Lower leg skin (tissue), 4 donors: ENCODE results near the gene COMMD1. TPM values are rescaled to one million over a fixed set of nuclear protein-coding genes. Genes with fewer than 3 reads are reported as not detected.

Experiments used
- DNase-seq, 2 donors: peaks; one replicate each; pipeline ENCODE4 v3.0.0-alpha.2; 2019; ENCODE audit warnings: low spot score in 2 of 2
- H3K4me3 ChIP-seq: fragments of 200-600 bp; sonication (generic); 2 replicates; pipeline ENCODE4 v1.5.1; 2017; ENCODE audit warnings: mild to moderate bottlenecking, low read depth; ENCODE audit not compliant: poor library complexity, severe bottlenecking
- POLR2A ChIP-seq, 2 donors: fragments of 450-650 bp; IDR thresholded peaks; one replicate each; pipeline ENCODE4 v1.6.1; 2016 to 2017; ENCODE audit warnings: antibody characterized with exemption in 2 of 2, mild to moderate bottlenecking in 1 of 2, moderate library complexity in 1 of 2
- WGBS, 2 donors: methylation state at CpG; one replicate each; pipeline ENCODE4 v1.1.5; 2018; 5-methylcytosine and 5-hydroxymethylcytosine counted together
- intact Hi-C: fragments of 100-400 bp; cut with DNase I; formaldehyde crosslinking; loops from one replicate; pipeline ENCODE4 v1.15.0; 2023; ENCODE audit warnings: low total_unique reads
- total RNA-seq, 4 donors: library from RNA; depleted of rRNA; stranded (reverse); fragments of >200 nt; gene quantifications; one replicate each; pipeline ENCODE4 v1.1.0, GENCODE V29; 2016
- TF ChIP-seq, protein P1 (sequence below), 3 donors: fragments of 450-650 bp; IDR thresholded peaks; one replicate each; pipeline ENCODE4 v1.5.1; 2016; ENCODE audit warnings: antibody characterized with exemption in 3 of 3, mild to moderate bottlenecking in 3 of 3, moderate library complexity in 2 of 3

COMMD1 gene
- total RNA-seq, 4 donors from 2014 or later: 39.2 to 46.9 (median 43.1) TPM

DNA sequence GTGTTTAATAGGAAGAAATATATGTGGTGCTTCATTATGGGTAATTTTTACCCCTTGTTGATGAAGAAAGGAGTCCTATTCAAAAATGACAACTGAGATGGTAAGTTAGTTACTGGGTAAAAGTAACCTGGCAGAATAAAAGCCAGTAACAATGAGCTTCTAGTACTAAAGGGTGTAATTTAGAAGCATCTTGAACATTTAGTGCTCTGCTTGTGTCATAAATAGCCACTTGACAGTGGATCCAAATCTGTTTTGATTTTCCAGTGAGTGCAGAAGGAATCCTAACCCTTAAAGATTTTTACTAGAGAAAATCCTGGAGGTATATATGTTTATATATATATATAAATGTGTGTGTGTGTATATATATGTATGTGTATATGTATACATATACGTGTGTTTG lies 15.1 kb downstream of the COMMD1 start:
- TF ChIP-seq, protein P1, sequence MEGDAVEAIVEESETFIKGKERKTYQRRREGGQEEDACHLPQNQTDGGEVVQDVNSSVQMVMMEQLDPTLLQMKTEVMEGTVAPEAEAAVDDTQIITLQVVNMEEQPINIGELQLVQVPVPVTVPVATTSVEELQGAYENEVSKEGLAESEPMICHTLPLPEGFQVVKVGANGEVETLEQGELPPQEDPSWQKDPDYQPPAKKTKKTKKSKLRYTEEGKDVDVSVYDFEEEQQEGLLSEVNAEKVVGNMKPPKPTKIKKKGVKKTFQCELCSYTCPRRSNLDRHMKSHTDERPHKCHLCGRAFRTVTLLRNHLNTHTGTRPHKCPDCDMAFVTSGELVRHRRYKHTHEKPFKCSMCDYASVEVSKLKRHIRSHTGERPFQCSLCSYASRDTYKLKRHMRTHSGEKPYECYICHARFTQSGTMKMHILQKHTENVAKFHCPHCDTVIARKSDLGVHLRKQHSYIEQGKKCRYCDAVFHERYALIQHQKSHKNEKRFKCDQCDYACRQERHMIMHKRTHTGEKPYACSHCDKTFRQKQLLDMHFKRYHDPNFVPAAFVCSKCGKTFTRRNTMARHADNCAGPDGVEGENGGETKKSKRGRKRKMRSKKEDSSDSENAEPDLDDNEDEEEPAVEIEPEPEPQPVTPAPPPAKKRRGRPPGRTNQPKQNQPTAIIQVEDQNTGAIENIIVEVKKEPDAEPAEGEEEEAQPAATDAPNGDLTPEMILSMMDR (IDR thresholded peaks at IDR 0.05): no peak
- no peak for TF ChIP-seq POLR2A (IDR thresholded peaks at IDR 0.05)
- intact Hi-C loops: no loop called here
- no peak for DNase-seq
- WGBS, 2 donors: 85 to 96% methylated on average over 1 of the region's 1 CpG
- no peak overlapping the region for H3K4me3 ChIP-seq

- TF ChIP-seq POLR2A (IDR thresholded peaks at IDR 0.05): no peak
- TF ChIP-seq, protein P1 (IDR thresholded peaks at IDR 0.05): no peak
- intact Hi-C loops: no loop called here
- no peak overlapping the region for H3K4me3 ChIP-seq
- no peak for DNase-seq
Observed at GRCh38 chr2:61922714-61923113, 17.2 kb downstream of the COMMD1 start.

GRCh38 chr2:61924895-61925663 lies 19.6 kb downstream of the COMMD1 start:
- TF ChIP-seq POLR2A (IDR thresholded peaks at IDR 0.05): no peak
- TF ChIP-seq, protein P1 (IDR thresholded peaks at IDR 0.05): no peak
- no peak overlapping the region for H3K4me3 ChIP-seq
- WGBS, 2 donors: 86 to 88% methylated on average over 15 of the region's 15 CpGs
- intact Hi-C loops: no loop called here
- no peak for DNase-seq

GRCh38 chr2:61926531-61927477 lies 21.3 kb downstream of the COMMD1 start:
- WGBS, 2 donors: 92 to 93% methylated on average over 8 of the region's 8 CpGs
- intact Hi-C loops: no loop called here
- no peak for DNase-seq
- no peak for TF ChIP-seq POLR2A (IDR thresholded peaks at IDR 0.05)
- TF ChIP-seq, protein P1 (IDR thresholded peaks at IDR 0.05): no peak
- no peak overlapping the region for H3K4me3 ChIP-seq

- intact Hi-C loops: no loop called here
- TF ChIP-seq, protein P1 (IDR thresholded peaks at IDR 0.05): no peak
- no peak for TF ChIP-seq POLR2A (IDR thresholded peaks at IDR 0.05)
- H3K4me3 ChIP-seq: no peak overlapping the region
- WGBS, 2 donors: 92 to 94% methylated on average over 5 of the region's 5 CpGs
- no peak for DNase-seq
Observed at GRCh38 chr2:61928826-61929461, 23.5 kb downstream of the COMMD1 start.
